SK-N-MC (cell line): ENCODE data around the gene AAK1.
"Not testable (repeated sequence)": the region's sequence is repeated elsewhere in the genome, so short reads cannot be mapped to it uniquely, and the experiment has no call there.

Experiments
- DNase-seq: peaks from one replicate; pipeline ENCODE4 v3.0.0-alpha.2; 2011; ENCODE audit warnings: low read depth, low spot score
- H3K27ac ChIP-seq: fragments of 200-600 bp; sonication (generic); 2 replicates; pipeline ENCODE4 v1.5.1; 2016; ENCODE audit warnings: mixed run types
- H3K36me3 ChIP-seq: fragments of 200-600 bp; sonication (generic); 2 replicates; pipeline ENCODE4 v1.6.1; 2017; ENCODE audit warnings: antibody characterized with exemption, low read length, mixed read lengths; ENCODE audit not compliant: insufficient read depth
- H3K4me3 ChIP-seq: fragments of 200-600 bp; sonication (generic); 2 replicates; pipeline ENCODE4 v1.5.1; 2016
- H3K9ac ChIP-seq: fragments of 200-600 bp; sonication (generic); 2 replicates; pipeline ENCODE4 v1.8.0; 2017; ENCODE audit warnings: mixed run types, mixed read lengths; ENCODE audit not compliant: insufficient read length
- H3K9me3 ChIP-seq: fragments of 200-600 bp; sonication (generic); 2 replicates; pipeline ENCODE4 v1.6.1; 2017; ENCODE audit warnings: low read depth, mild to moderate bottlenecking, antibody characterized with exemption, low read length, moderate library complexity, mixed read lengths
- EZH2 ChIP-seq: fragments of 200-600 bp; sonication (generic); IDR thresholded peaks from one replicate; pipeline ENCODE4 v1.6.1; 2017; ENCODE audit warnings: antibody characterized with exemption
- FOXP2 ChIP-seq: optimal IDR thresholded peaks from 2 replicates; pipeline ENCODE3; 2011; ENCODE audit warnings: mild to moderate bottlenecking, moderate library complexity; ENCODE audit not compliant: insufficient read depth; ENCODE audit errors: extremely low read length, control extremely low read depth
- POLR2AphosphoS5 ChIP-seq: IDR thresholded peaks from 2 replicates; pipeline ENCODE4 v1.6.1; 2012; ENCODE audit warnings: mild to moderate bottlenecking, low read depth, low read length, borderline replicate concordance

AAK1 gene

GRCh38 chr2:69429491-69430183 is 213.9 kb downstream of the AAK1 start:
- DNase-seq, result no peak
- Histone ChIP-seq H3K9me3 (no peaks in the 10 kb centered on the region), H3K27ac (no peak overlapping the region), H3K36me3 (peaks cover 19% of the 10 kb centered on the region), H3K9ac (no peak overlapping the region), H3K4me3 (no peak overlapping the region)
- no peak for TF ChIP-seq EZH2
- no peak for TF ChIP-seq POLR2AphosphoS5
- TF ChIP-seq FOXP2, result no peak

- peak overlapping the region; percentile 20; the same call in 1 of the 2 replicates for H3K27ac ChIP-seq
- H3K36me3 ChIP-seq, result peaks cover 19% of the 10 kb centered on the region
Observed at GRCh38 chr2:69428981-69429380, 214.6 kb downstream of the AAK1 start.

GRCh38 chr2:69424419-69424818 is 219.1 kb downstream of the AAK1 start:
- Histone ChIP-seq H3K27ac (no peak overlapping the region), H3K36me3 (peaks cover 12% of the 10 kb centered on the region), H3K9ac (no peak overlapping the region), H3K9me3 (no peaks in the 10 kb centered on the region), H3K4me3 (no peak overlapping the region)
- DNase-seq, result no peak
- TF ChIP-seq FOXP2 (no peak), POLR2AphosphoS5 (no peak), EZH2 (no peak)

More at GRCh38 chr2:69428981-69429380, 214.6 kb downstream of the AAK1 start:
- Histone ChIP-seq H3K9me3 (no peaks in the 10 kb centered on the region), H3K9ac (no peak overlapping the region), H3K4me3 (no peak overlapping the region)
- no peak for DNase-seq
- TF ChIP-seq EZH2, result no peak
- TF ChIP-seq FOXP2, result no peak
- TF ChIP-seq POLR2AphosphoS5, result no peak

DNA sequence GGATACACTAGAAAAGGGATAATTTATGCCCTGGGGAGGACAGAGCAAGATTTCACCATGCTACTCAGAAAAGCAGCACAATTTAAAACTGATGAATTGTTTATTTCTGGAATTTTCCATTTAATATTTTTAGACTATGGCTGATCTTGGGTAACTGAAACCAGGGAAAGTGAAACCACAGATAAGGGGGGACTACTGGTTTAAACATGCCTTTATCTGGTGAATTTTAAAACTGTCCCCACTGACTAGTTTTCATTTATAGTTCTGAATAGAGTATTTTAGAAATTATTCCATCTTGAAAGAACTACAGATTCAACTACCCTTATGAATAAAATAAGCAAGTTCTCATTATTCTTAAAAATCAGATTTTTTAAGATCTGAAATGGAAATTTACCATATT is 221.3 kb downstream of the AAK1 start:
- Histone ChIP-seq H3K36me3 (peaks cover 16% of the 10 kb centered on the region; the same call in 1 of the 2 replicates), H3K4me3 (no peak overlapping the region), H3K9me3 (no peaks in the 10 kb centered on the region), H3K27ac (no peak overlapping the region), H3K9ac (no peak overlapping the region)
- no peak for TF ChIP-seq POLR2AphosphoS5
- TF ChIP-seq EZH2, result no peak
- no peak for TF ChIP-seq FOXP2
- no peak for DNase-seq

DNA sequence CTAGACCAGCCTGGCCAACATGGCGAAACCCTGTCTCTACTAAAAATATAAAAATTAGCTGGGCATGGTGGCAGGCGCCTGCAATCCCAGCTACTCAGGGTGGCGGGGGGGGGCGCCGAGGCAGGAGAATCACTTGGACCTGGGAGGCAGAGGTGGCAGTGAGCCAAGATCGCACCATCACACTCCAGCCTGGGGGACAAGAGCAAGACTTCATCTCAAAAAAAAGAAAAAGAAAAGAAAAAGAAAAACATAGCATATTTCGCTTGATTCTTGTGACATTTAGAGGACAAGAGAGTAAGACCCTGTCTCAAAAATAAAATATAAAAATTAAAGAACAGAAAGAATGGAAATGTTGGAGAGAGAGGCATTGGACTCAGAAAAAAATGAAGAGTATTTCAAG is 224.4 kb downstream of the AAK1 start:
- DNase-seq, H3K27ac ChIP-seq: not testable (repeated sequence)

GRCh38 chr2:69416147-69416546 is 227.4 kb downstream of the AAK1 start:
- no peak for DNase-seq
- TF ChIP-seq FOXP2 (no peak), POLR2AphosphoS5 (no peak), EZH2 (no peak)

More for the DNA sequence above, 224.4 kb downstream of the AAK1 start:
- H3K9me3 ChIP-seq, H3K9ac ChIP-seq, H3K4me3 ChIP-seq: not testable (repeated sequence)
- H3K36me3 ChIP-seq, result peaks cover 21% of the 10 kb centered on the region; the same call in 1 of the 2 replicates

More at GRCh38 chr2:69416147-69416546, 227.4 kb downstream of the AAK1 start:
- Histone ChIP-seq H3K36me3 (peaks cover 21% of the 10 kb centered on the region; the same call in 1 of the 2 replicates), H3K9me3 (no peaks in the 10 kb centered on the region), H3K9ac (no peak overlapping the region), H3K27ac (no peak overlapping the region), H3K4me3 (no peak overlapping the region)
